ENCODE measurements around the gene CMTR1.
"Not testable (repeated sequence)": the region's sequence is repeated elsewhere in the genome, so short reads cannot be mapped to it uniquely, and the experiment has no call there.

CMTR1 gene

DNA sequence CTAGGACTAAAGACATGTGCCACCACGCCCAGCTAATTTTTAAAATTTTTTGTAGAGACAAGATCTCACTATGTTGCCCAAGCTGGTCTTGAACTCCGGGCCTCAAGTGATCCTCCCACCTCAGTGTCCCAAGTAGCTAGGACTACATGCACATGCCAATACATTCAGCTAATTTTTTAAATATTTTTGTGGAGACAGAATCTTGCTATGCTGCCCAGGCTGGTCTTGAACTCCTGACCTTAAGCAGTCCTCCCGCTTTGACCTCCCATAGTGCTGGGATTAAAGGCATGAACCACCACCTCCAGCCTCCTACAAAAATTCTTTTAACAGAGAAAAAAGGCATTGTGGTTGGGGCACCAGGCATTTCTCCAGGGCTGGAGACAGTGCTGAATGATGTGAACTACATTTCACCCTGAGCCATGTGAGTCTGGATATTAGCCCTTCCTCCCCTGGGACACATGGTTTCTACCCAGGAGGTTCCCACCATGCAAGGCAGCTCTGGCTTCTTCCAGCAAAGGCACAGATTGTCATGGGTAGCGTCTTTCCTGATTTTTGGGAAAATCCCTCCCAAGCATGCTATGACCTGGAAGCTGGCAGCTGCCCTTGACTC, 36.3 kb upstream of the CMTR1 start:
- peak; percentile 84 for DNase-seq (ENCODE audit: low read depth)
- TF ChIP-seq CTCF (conservative IDR thresholded peaks at IDR 0.05; ENCODE audit: low read depth, low read length), result no peak
- H3K4me3 ChIP-seq (ENCODE audit: low read depth, low read length), result no peak overlapping the region

GRCh38 chr6:37399131-37399530, 33.9 kb upstream of the CMTR1 start:
- DNase-seq (ENCODE audit: low read depth), result peak; percentile 35
- TF ChIP-seq CTCF (conservative IDR thresholded peaks at IDR 0.05; ENCODE audit: low read depth, low read length), result no peak

GRCh38 chr6:37399795-37400490, 33.1 kb upstream of the CMTR1 start:
- H3K4me3 ChIP-seq (ENCODE audit: low read depth, low read length), result no peak overlapping the region
- TF ChIP-seq CTCF (conservative IDR thresholded peaks at IDR 0.05; ENCODE audit: low read depth, low read length), result no peak
- DNase-seq (ENCODE audit: low read depth), result no peak

More at GRCh38 chr6:37399131-37399530, 33.9 kb upstream of the CMTR1 start:
- no peak overlapping the region for H3K4me3 ChIP-seq (ENCODE audit: low read depth, low read length)

GRCh38 chr6:37401658-37402057, 31.4 kb upstream of the CMTR1 start:
- not testable (repeated sequence) for H3K4me3 ChIP-seq (ENCODE audit: low read depth, low read length); DNase-seq (ENCODE audit: low read depth)

GRCh38 chr6:37406726-37407341, 26.2 kb upstream of the CMTR1 start:
- TF ChIP-seq CTCF (conservative IDR thresholded peaks at IDR 0.05; ENCODE audit: low read depth, low read length), result no peak
- no peak overlapping the region for H3K4me3 ChIP-seq (ENCODE audit: low read depth, low read length)
- no peak for DNase-seq (ENCODE audit: low read depth)

- TF ChIP-seq CTCF (conservative IDR thresholded peaks at IDR 0.05; ENCODE audit: low read depth, low read length), result no peak
- no peak for DNase-seq (ENCODE audit: low read depth)
- no peak overlapping the region for H3K4me3 ChIP-seq (ENCODE audit: low read depth, low read length)
Observed at GRCh38 chr6:37407948-37408347, 25.1 kb upstream of the CMTR1 start.

- no peak for TF ChIP-seq CTCF (conservative IDR thresholded peaks at IDR 0.05; ENCODE audit: low read depth, low read length)
- no peak overlapping the region for H3K4me3 ChIP-seq (ENCODE audit: low read depth, low read length)
- DNase-seq (ENCODE audit: low read depth), result no peak
Observed at GRCh38 chr6:37409501-37409900, 23.5 kb upstream of the CMTR1 start.
